ENCODE results near the gene MOB3B. TPM values are rescaled to one million over a fixed set of nuclear protein-coding genes. Genes with fewer than 3 reads are reported as not detected.
"Not testable (repeated sequence)": the region's sequence is repeated elsewhere in the genome, so short reads cannot be mapped to it uniquely, and the experiment has no call there.

The MOB3B gene
- total and polyA plus RNA-seq, 2 of the 13 experiments (the other 11 are each of a cell fraction or from before 2014, with no cell fraction given), result 0.03 to 0.09 TPM

- no peaks in the 10 kb centered on the region for H3K36me3 ChIP-seq (replicated peaks in 1 of 2; ENCODE audit: control insufficient read depth in 1 of 2, insufficient read depth in 2 of 2, low read length in 2 of 2)
- ChIA-PET CTCF (ENCODE audit: low intra/inter-chr PET ratio, low total read pairs) (no interaction called here), POLR2A (no interaction called here)
- H3K79me2 ChIP-seq (ENCODE audit: insufficient read depth, low read length), result no peaks in the 10 kb centered on the region
- H2AFZ ChIP-seq (ENCODE audit: low read length), result no peak overlapping the region
- ATAC-seq (no peak), DNase-seq (ENCODE audit: low spot score) (no peak), FAIRE-seq (no peak)
- 26% methylated on average over 2 of the region's 2 CpGs for WGBS (ENCODE audit: low lambda C conversion rate)
- no TSS peak for BruUV-seq (replicated peaks)
- in situ Hi-C loops (cut with HindIII; ENCODE audit: extremely low pct_ligation_motif_present, low pct_unique_long_range_greater_than_20kb), result no loop called here
- H3K4me1 ChIP-seq (ENCODE audit: insufficient read depth, low read length), result no peaks in the 10 kb centered on the region
- 0 out of 5 replicates have a peak, but pooled peaks cover 0 to 4% of the 10 kb centered on the region in 2 experiments for H3K27me3 ChIP-seq (ENCODE audit: control insufficient read depth in 1 of 2, insufficient read depth in 2 of 2, low read length in 2 of 2)
- no peaks in the 10 kb centered on the region for H3K9me3 ChIP-seq (ENCODE audit: low read length)
- no peaks in the 10 kb centered on the region for H4K20me1 ChIP-seq (ENCODE audit: insufficient read depth, low read length)
- TF ChIP-seq KAT8 (CRISPR knock-in tag; IDR thresholded peaks at IDR 0.05) (no peak), ETV5 (CRISPR knock-in tag; IDR thresholded peaks at IDR 0.05; ENCODE audit: borderline replicate concordance) (no peak)
- no peak overlapping the region for H3K4me2 ChIP-seq (ENCODE audit: low read depth, low read length)
- intact Hi-C loops (cut with micrococcal nuclease; ENCODE audit: unreplicated experiment), result no loop called here
- no peak overlapping the region for H3K27ac ChIP-seq (ENCODE audit: extremely low read length, insufficient read depth, low read length)
- H3K9ac ChIP-seq (ENCODE audit: insufficient read depth, low read depth, low read length), result no peak overlapping the region
- no peak overlapping the region for H3K4me3 ChIP-seq (replicated peaks in 1 of 3; ENCODE audit: insufficient read depth in 1 of 3, low read depth in 2 of 3, low read length in 3 of 3)
These were observed 108.0 kb downstream of the MOB3B start for GRCh38 chr9:27421577-27421976.

GRCh38 chr9:27419558-27419957, 110.1 kb downstream of the MOB3B start:
- H3K27me3 ChIP-seq (ENCODE audit: control insufficient read depth in 1 of 2, insufficient read depth in 2 of 2, low read length in 2 of 2); H3K9ac ChIP-seq (ENCODE audit: insufficient read depth, low read depth, low read length); BruUV-seq (replicated peaks); H3K4me1 ChIP-seq (ENCODE audit: insufficient read depth, low read length); H3K4me2 ChIP-seq (ENCODE audit: low read depth, low read length); CTCF ChIA-PET (ENCODE audit: low intra/inter-chr PET ratio, low total read pairs); H4K20me1 ChIP-seq (ENCODE audit: insufficient read depth, low read length); H2AFZ ChIP-seq (ENCODE audit: low read length); ATAC-seq; POLR2A ChIA-PET; H3K4me3 ChIP-seq (replicated peaks in 1 of 3; ENCODE audit: insufficient read depth in 1 of 3, low read depth in 2 of 3, low read length in 3 of 3); H3K9me3 ChIP-seq (ENCODE audit: low read length); H3K27ac ChIP-seq (ENCODE audit: extremely low read length, insufficient read depth, low read length); in situ Hi-C loops (cut with HindIII; ENCODE audit: extremely low pct_ligation_motif_present, low pct_unique_long_range_greater_than_20kb); H3K36me3 ChIP-seq (replicated peaks in 1 of 2; ENCODE audit: control insufficient read depth in 1 of 2, insufficient read depth in 2 of 2, low read length in 2 of 2); FAIRE-seq; H3K79me2 ChIP-seq (ENCODE audit: insufficient read depth, low read length); DNase-seq (ENCODE audit: low spot score); intact Hi-C loops (cut with micrococcal nuclease; ENCODE audit: unreplicated experiment): not testable (repeated sequence)
- 21% methylated on average over 3 of the region's 3 CpGs for WGBS (ENCODE audit: low lambda C conversion rate)

Measured in HepG2 (cell line).